ENCODE results near the gene LMBRD2.
A peak's percentile ranks its signal among the peaks of the same experiment; 100 is the strongest.

The LMBRD2 gene

GRCh38 chr5:36108758-36109460 lies 42.8 kb downstream of the LMBRD2 start:
- no peak for TF ChIP-seq CTCF (conservative IDR thresholded peaks at IDR 0.05; ENCODE audit: low read length)
- DNase-seq (ENCODE audit: low read depth) = peak; percentile 3
- no peak overlapping the region for H3K4me3 ChIP-seq (ENCODE audit: low read length)

GRCh38 chr5:36105819-36106218 lies 45.9 kb downstream of the LMBRD2 start:
- no peak for TF ChIP-seq CTCF (conservative IDR thresholded peaks at IDR 0.05; ENCODE audit: low read length)
- H3K4me3 ChIP-seq (ENCODE audit: low read length) = no peak overlapping the region
- no peak for DNase-seq (ENCODE audit: low read depth)

DNA sequence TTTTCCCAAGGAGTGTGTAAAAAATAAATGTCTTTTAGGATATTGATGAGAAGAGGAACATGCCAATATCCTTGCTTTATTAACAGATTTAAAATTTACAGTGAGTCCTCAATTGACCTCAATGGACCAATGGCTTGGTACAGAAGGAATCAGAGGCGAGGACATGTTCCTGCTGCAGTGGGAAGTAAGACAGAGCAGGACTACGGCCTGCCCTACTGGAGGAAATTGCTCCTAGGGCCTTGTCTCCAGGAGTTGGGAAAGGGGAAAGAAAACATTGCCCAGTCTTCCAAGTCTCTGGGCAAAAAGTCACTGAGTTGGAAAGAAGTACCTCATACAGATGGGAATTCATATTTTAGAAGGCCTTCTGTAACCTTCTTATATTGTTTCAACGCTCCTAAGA lies 51.9 kb downstream of the LMBRD2 start:
- no peak for TF ChIP-seq CTCF (conservative IDR thresholded peaks at IDR 0.05; ENCODE audit: low read length)
- DNase-seq (ENCODE audit: low read depth) = no peak
- no peak overlapping the region for H3K4me3 ChIP-seq (ENCODE audit: low read length)

- TF ChIP-seq CTCF (conservative IDR thresholded peaks at IDR 0.05; ENCODE audit: low read length) = no peak
- DNase-seq (ENCODE audit: low read depth) = no peak
- H3K4me3 ChIP-seq (ENCODE audit: low read length) = no peak overlapping the region
These were observed 55.2 kb downstream of the LMBRD2 start for GRCh38 chr5:36096486-36096885.

DNA sequence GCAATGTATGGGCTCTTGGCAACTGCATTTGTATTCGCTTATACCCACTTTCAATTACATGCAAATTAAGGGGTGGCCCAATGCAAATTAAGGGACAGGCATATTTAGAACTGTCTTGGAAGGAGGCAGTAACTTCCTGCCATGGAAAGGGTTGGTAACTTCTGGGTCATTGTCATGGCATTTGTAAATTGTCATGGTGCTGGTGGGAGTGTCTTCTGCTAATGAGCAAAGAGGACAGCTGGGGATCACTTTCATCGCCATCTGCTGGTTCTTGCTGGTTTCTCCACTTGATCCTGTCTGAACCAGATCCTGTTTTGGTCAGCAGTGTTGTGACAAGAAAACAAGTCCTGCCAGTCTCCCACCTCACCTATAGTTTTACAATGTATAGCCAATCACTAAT lies 61.7 kb downstream of the LMBRD2 start:
- H3K4me3 ChIP-seq (ENCODE audit: low read length) = no peak overlapping the region
- TF ChIP-seq CTCF (conservative IDR thresholded peaks at IDR 0.05; ENCODE audit: low read length) = peak; percentile 57
- DNase-seq (ENCODE audit: low read depth) = peak; percentile 39

DNA sequence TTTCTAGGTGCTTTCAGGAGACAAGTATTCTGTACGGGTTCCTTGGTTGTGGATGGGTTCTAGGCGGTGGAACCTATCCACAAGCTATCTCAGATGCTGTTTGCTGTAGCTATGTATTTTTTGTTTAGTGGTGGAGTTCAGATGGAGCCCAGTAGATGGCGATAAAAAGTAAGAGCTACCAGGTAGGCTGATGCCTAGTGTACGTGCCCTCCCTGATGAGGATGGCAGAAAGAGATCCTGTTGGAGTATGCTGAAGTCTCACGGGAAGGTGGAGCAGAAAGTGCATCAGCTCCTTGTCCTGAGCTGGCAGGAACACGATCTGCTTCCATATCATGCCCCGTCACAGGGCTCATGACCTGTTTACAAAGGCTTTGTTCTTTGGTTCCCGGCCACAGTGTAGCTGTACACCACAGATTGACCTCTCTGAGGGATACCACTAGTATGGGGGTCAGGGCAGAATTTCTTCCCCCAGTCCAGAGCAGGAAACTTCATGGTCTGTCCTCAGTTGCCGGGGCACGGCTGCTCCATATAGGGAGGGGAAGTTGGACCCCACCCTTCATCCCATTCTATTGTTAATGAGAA lies 72.4 kb downstream of the LMBRD2 start:
- peak; percentile 52 for DNase-seq (ENCODE audit: low read depth)
- peak; percentile 83 for TF ChIP-seq CTCF (conservative IDR thresholded peaks at IDR 0.05; ENCODE audit: low read length)
- H3K4me3 ChIP-seq (ENCODE audit: low read length) = no peak overlapping the region

GRCh38 chr5:36078430-36078829 lies 73.3 kb downstream of the LMBRD2 start:
- TF ChIP-seq CTCF (conservative IDR thresholded peaks at IDR 0.05; ENCODE audit: low read length) = no peak
- no peak overlapping the region for H3K4me3 ChIP-seq (ENCODE audit: low read length)
- DNase-seq (ENCODE audit: low read depth) = no peak
